B cell (primary cell): ENCODE data around the gene CEP44. TPM values are rescaled to one million over a fixed set of nuclear protein-coding genes. Genes with fewer than 3 reads are reported as not detected.

ENCODE experiments used
- ATAC-seq: fragments of 200-7000 bp; cut with Tn5 transposase; one replicate; pipeline ENCODE4 v1.10.0; 2021; ENCODE audit warnings: low read depth, mild to moderate bottlenecking, moderate number of reproducible peaks, moderate library complexity
- CTCF ChIA-PET: fragments of 350-600 bp; sonication (Branson Sonifier 250); formaldehyde crosslinking; loops from one replicate; lab custom pipeline; 2021; ENCODE audit warnings: antibody characterized with exemption, inconsistent platforms; lab: Charles Lee
- POLR2A ChIA-PET: fragments of 350-600 bp; sonication (Branson Sonifier 250); formaldehyde crosslinking; loops from one replicate; lab custom pipeline; 2021; ENCODE audit warnings: antibody characterized with exemption; lab: Charles Lee
- DNase-seq: peaks from one replicate; pipeline ENCODE4 v3.0.0; 2013
- H2AFZ ChIP-seq: 2 replicates; pipeline ENCODE4 v1.6.1; 2012; ENCODE audit warnings: mild to moderate bottlenecking, low read depth, low read length; ENCODE audit not compliant: insufficient read depth, poor library complexity, severe bottlenecking
- H3K27ac ChIP-seq, 2 donors: 1 replicate in 1 of 2; 2 replicates in 1 of 2; pipeline ENCODE4 v1.5.1; 2012 to 2013; ENCODE audit warnings: low read length in 2 of 2, mild to moderate bottlenecking in 2 of 2, moderate library complexity in 1 of 2
- H3K27me3 ChIP-seq, 4 experiments: fragments of 200-600 bp in 1 of 4; sonication (generic) in 1 of 4; replicated peaks in 1 of 4; 1 replicate in 2 of 4; 2 replicates in 2 of 4; pipeline versions ENCODE4 v1.6.1 to v1.7.0; 2013 to 2016; ENCODE audit warnings: low read length in 3 of 4, mild to moderate bottlenecking in 2 of 4, mixed read lengths in 1 of 4, moderate library complexity in 1 of 4; ENCODE audit not compliant: insufficient read depth in 4 of 4, control insufficient read depth in 3 of 4; ENCODE audit errors: control extremely low read depth in 1 of 4
- H3K36me3 ChIP-seq, 2 experiments: replicated peaks in 1 of 2; 1 replicate in 1 of 2; 2 replicates in 1 of 2; pipeline versions ENCODE4 v1.6.1 to v1.7.1; 2013; ENCODE audit warnings: low read length in 1 of 2; ENCODE audit not compliant: insufficient read depth in 2 of 2, control insufficient read depth in 1 of 2; ENCODE audit errors: control extremely low read depth in 1 of 2, extremely low read depth in 1 of 2
- H3K4me1 ChIP-seq, 2 donors: fragments of 200-600 bp in 1 of 2; sonication (generic) in 1 of 2; 1 replicate in 1 of 2; 2 replicates in 1 of 2; pipeline versions ENCODE4 v1.5.1 to v1.6.1; 2013 to 2017; ENCODE audit warnings: low read length in 2 of 2; ENCODE audit not compliant: control insufficient read depth in 2 of 2, insufficient read depth in 2 of 2
- H3K4me2 ChIP-seq: replicated peaks from 2 replicates; pipeline ENCODE3; 2012; ENCODE audit warnings: mild to moderate bottlenecking, low read depth, low read length; ENCODE audit not compliant: poor library complexity, severe bottlenecking
- H3K4me3 ChIP-seq, 5 experiments: fragments of 200-600 bp in 1 of 5; sonication (generic) in 1 of 5; 1 replicate in 3 of 5; 2 replicates in 2 of 5; pipeline versions ENCODE4 v1.5.1 to v1.7.0; 2011 to 2016; ENCODE audit warnings: low read length in 4 of 5, mild to moderate bottlenecking in 4 of 5, low read depth in 2 of 5, control low read depth in 1 of 5, moderate library complexity in 1 of 5; ENCODE audit not compliant: insufficient read depth in 1 of 5; ENCODE audit errors: control extremely low read depth in 1 of 5, extremely low read depth in 1 of 5
- H3K79me2 ChIP-seq: fragments of 200-600 bp; sonication (generic); one replicate; pipeline ENCODE4 v1.6.0; 2016; ENCODE audit warnings: low read length; ENCODE audit not compliant: control insufficient read depth, insufficient read depth
- H3K9ac ChIP-seq: fragments of 200-600 bp; sonication (generic); 2 replicates; pipeline ENCODE4 v1.6.1; 2017; ENCODE audit warnings: mild to moderate bottlenecking, low read length, moderate library complexity
- H3K9me3 ChIP-seq, 3 donors: one replicate each; pipeline versions ENCODE4 v1.6.1 to v1.7.1; 2013; ENCODE audit warnings: low read length in 2 of 3; ENCODE audit not compliant: control insufficient read depth in 2 of 3, insufficient read depth in 1 of 3; ENCODE audit errors: control extremely low read depth in 1 of 3
- H4K20me1 ChIP-seq: 2 replicates; pipeline ENCODE4 v1.6.0; 2012; ENCODE audit warnings: mild to moderate bottlenecking, low read length; ENCODE audit not compliant: insufficient read depth, control insufficient read depth, poor library complexity, severe bottlenecking
- H3K27ac Mint-ChIP-seq: one replicate; pipeline ENCODE4 v1.8.0; 2021; ENCODE audit warnings: mixed read lengths
- H3K27me3 Mint-ChIP-seq: one replicate; pipeline ENCODE4 v1.8.0; 2021; ENCODE audit warnings: mixed read lengths
- H3K4me1 Mint-ChIP-seq: one replicate; pipeline ENCODE4 v1.8.0; 2021; ENCODE audit warnings: mixed read lengths
- H3K4me3 Mint-ChIP-seq: one replicate; pipeline ENCODE4 v1.8.0; 2021; ENCODE audit warnings: mixed read lengths
- H3K9me3 Mint-ChIP-seq: one replicate; pipeline ENCODE4 v1.8.0; 2022; ENCODE audit warnings: mixed read lengths; ENCODE audit not compliant: insufficient read depth
- EZH2 ChIP-seq: IDR thresholded peaks from 2 replicates; pipeline ENCODE4 v1.6.1; 2012; ENCODE audit warnings: borderline replicate concordance, low read depth, mild to moderate bottlenecking, moderate library complexity, low read length; ENCODE audit not compliant: insufficient read depth, poor library complexity, severe bottlenecking
- WGBS: methylation state at CpG from one replicate; pipeline ENCODE4 v1.1.5; 2013; ENCODE audit warnings: missing lambda C conversion rate; ENCODE audit not compliant: insufficient coverage; 5-methylcytosine and 5-hydroxymethylcytosine counted together
- intact Hi-C: fragments of 100-400 bp; cut with micrococcal nuclease; formaldehyde crosslinking; loops from one replicate; pipeline ENCODE4 v1.10.0; 2022
- polyA plus RNA-seq: library from polyadenylated mRNA; depleted of rRNA; stranded (reverse); fragments of >200 nt; gene quantifications from 2 replicates; pipeline ENCODE4 v1.2.3, GENCODE V29; 2012
- total RNA-seq, 2 donors: library from RNA; stranded (reverse); fragments of 120-200 nt in 1 of 2; gene quantifications; 1 replicate in 1 of 2; 2 replicates in 1 of 2; pipeline versions ENCODE4 v1.2.3 to v1.2.4, GENCODE V29; 2013 to 2022
- TF ChIP-seq, protein P1 (sequence below): fragments of 200-600 bp; IDR thresholded peaks from one replicate; pipeline ENCODE4 v1.8.0; 2022; ENCODE audit warnings: antibody characterized with exemption, mild to moderate bottlenecking

CEP44 gene
- total and polyA plus RNA-seq, 2 donors (not counting 1 experiment from before 2014, with no cell fraction given), result 3.5 to 25.2 TPM

DNA sequence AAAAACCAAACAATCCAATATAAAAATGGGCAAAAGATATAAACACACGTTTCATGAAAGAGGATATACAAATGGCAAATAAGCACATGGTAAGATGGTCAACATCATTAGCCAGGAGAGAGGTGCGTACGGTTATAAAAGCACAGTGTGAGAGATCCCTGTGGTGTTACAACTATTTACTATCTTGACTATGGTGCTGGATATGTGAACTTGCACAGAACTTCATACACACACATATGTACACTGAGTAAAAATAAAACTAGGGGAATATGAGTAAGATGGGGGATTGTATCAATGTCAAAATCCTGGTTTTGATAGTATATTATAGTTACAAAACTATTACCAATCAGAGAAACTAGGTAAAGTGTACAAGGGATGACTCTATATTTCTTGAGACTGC lies 8.6 kb upstream of the CEP44 start:
- H3K4me2 ChIP-seq, result no peak overlapping the region
- Mint-ChIP-seq H3K4me1 (peaks cover 23% of the 10 kb centered on the region), H3K4me3 (no peak overlapping the region), H3K27me3 (no peaks in the 10 kb centered on the region), H3K9me3 (no peaks in the 10 kb centered on the region), H3K27ac (no peak overlapping the region)
- ATAC-seq (no peak), DNase-seq (no peak)
- H2AFZ ChIP-seq, result no peak overlapping the region
- WGBS, result no CpG with 5 or more reads among the region's 3 CpGs
- no peaks in the 10 kb centered on the region for H3K4me1 ChIP-seq
- intact Hi-C loops, result no loop called here
- CTCF ChIA-PET, result no interaction called here
- no peaks in the 10 kb centered on the region for H3K27me3 ChIP-seq
- H3K79me2 ChIP-seq, result peaks cover 94% of the 10 kb centered on the region
- peaks cover 0 to 2% of the 10 kb centered on the region in 2 experiments for H3K36me3 ChIP-seq
- POLR2A ChIA-PET, result no interaction called here
- no peak overlapping the region for H3K4me3 ChIP-seq
- no peak overlapping the region for H3K27ac ChIP-seq
- peaks cover 49% of the 10 kb centered on the region for H4K20me1 ChIP-seq
- TF ChIP-seq, protein P1, sequence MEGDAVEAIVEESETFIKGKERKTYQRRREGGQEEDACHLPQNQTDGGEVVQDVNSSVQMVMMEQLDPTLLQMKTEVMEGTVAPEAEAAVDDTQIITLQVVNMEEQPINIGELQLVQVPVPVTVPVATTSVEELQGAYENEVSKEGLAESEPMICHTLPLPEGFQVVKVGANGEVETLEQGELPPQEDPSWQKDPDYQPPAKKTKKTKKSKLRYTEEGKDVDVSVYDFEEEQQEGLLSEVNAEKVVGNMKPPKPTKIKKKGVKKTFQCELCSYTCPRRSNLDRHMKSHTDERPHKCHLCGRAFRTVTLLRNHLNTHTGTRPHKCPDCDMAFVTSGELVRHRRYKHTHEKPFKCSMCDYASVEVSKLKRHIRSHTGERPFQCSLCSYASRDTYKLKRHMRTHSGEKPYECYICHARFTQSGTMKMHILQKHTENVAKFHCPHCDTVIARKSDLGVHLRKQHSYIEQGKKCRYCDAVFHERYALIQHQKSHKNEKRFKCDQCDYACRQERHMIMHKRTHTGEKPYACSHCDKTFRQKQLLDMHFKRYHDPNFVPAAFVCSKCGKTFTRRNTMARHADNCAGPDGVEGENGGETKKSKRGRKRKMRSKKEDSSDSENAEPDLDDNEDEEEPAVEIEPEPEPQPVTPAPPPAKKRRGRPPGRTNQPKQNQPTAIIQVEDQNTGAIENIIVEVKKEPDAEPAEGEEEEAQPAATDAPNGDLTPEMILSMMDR, result no peak
- no peak for TF ChIP-seq EZH2
- H3K9me3 ChIP-seq, result peaks cover 0 to 3% (median 0%) of the 10 kb centered on the region in 3 donors
- H3K9ac ChIP-seq, result no peak overlapping the region

DNA sequence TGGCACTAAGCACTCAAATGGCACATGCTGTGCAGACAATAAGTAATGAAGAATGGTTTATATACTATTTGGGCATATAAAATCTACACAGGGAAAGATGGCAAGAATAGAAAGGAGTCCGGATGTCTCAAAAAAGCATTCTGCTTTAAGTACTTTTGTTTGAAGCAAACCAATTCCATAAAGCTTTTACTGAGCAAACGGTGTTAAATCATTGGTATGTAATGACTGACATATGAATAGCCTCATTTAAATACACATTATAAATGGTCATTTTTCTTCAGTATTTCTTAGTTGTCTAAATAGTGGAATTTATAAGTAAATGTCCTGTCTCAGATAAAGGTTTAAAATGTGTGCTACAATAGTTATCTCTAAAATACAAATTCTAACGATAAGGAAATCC lies 6.3 kb upstream of the CEP44 start:
- WGBS, result no CpG with 5 or more reads among the region's 3 CpGs
- DNase-seq, result no peak
- Mint-ChIP-seq H3K27me3 (no peaks in the 10 kb centered on the region), H3K9me3 (no peaks in the 10 kb centered on the region), H3K27ac (no peak overlapping the region), H3K4me1 (peaks cover 37% of the 10 kb centered on the region), H3K4me3 (no peak overlapping the region)
- no peak for ATAC-seq
- ChIA-PET CTCF (no interaction called here), POLR2A (no interaction called here)
- Histone ChIP-seq H3K4me1 (peaks cover 4 to 11% of the 10 kb centered on the region in 2 donors), H4K20me1 (peaks cover 37% of the 10 kb centered on the region), H3K9me3 (peaks cover 0 to 3% (median 0%) of the 10 kb centered on the region in 3 donors), H3K36me3 (no peaks in the 10 kb centered on the region), H2AFZ (no peak overlapping the region), H3K9ac (no peak overlapping the region), H3K79me2 (peaks cover 94% of the 10 kb centered on the region), H3K4me2 (no peak overlapping the region), H3K4me3 (no peak overlapping the region), H3K27me3 (no peaks in the 10 kb centered on the region), H3K27ac (no peak overlapping the region)
- TF ChIP-seq, protein P1, result no peak
- no peak for TF ChIP-seq EZH2
- intact Hi-C loops, result no loop called here
